DND-41 (cell line): ENCODE measurements around the gene VSIG10.
"Not testable (repeated sequence)": the region's sequence is repeated elsewhere in the genome, so short reads cannot be mapped to it uniquely, and the experiment has no call there.

Source experiments
- ATAC-seq: fragments of 200-7000 bp; cut with Tn5 transposase; 3 replicates; pipeline ENCODE4 v1.9.1; 2021; ENCODE audit warnings: low read depth; ENCODE audit not compliant: insufficient read depth
- DNase-seq: peaks from one replicate; pipeline ENCODE4 v3.0.0-alpha.2; 2020
- H2AFZ ChIP-seq: 2 replicates; pipeline ENCODE4 v1.6.0; 2012; ENCODE audit warnings: low read depth, low read length
- H3K27ac ChIP-seq: 2 replicates; pipeline ENCODE4 v1.5.1; 2012; ENCODE audit warnings: low read length, inconsistent platforms
- H3K27me3 ChIP-seq: fragments of 200-600 bp; sonication (generic); 2 replicates; pipeline ENCODE4 v1.6.0; 2012; ENCODE audit warnings: low read length, mild to moderate bottlenecking, inconsistent platforms; ENCODE audit not compliant: insufficient read depth, poor library complexity
- H3K36me3 ChIP-seq: 2 replicates; pipeline ENCODE4 v1.5.1; 2012; ENCODE audit warnings: low read length, inconsistent platforms; ENCODE audit not compliant: insufficient read depth
- H3K4me1 ChIP-seq: 2 replicates; pipeline ENCODE4 v1.5.1; 2012; ENCODE audit warnings: mild to moderate bottlenecking, low read length; ENCODE audit not compliant: insufficient read depth
- H3K4me2 ChIP-seq: 2 replicates; pipeline ENCODE4 v1.6.0; 2012; ENCODE audit warnings: mild to moderate bottlenecking, moderate library complexity, low read length, inconsistent platforms; ENCODE audit not compliant: insufficient read depth
- H3K4me3 ChIP-seq, 2 experiments: fragments of 200-600 bp in 1 of 2; shearing (Covaris generic) in 1 of 2; 2 replicates each; pipeline ENCODE4 v1.5.1; 2012 to 2016; ENCODE audit warnings: inconsistent platforms in 2 of 2, low read length in 2 of 2, mild to moderate bottlenecking in 2 of 2, low read depth in 1 of 2, moderate library complexity in 1 of 2
- H3K79me2 ChIP-seq: 2 replicates; pipeline ENCODE4 v1.6.0; 2012; ENCODE audit warnings: low read length, inconsistent platforms; ENCODE audit not compliant: insufficient read depth
- H3K9ac ChIP-seq: 2 replicates; pipeline ENCODE4 v1.6.0; 2012; ENCODE audit warnings: low read depth, mild to moderate bottlenecking, inconsistent platforms, low read length, moderate library complexity
- H3K9me3 ChIP-seq: 2 replicates; pipeline ENCODE4 v1.5.1; 2012; ENCODE audit warnings: low read length, moderate library complexity, mild to moderate bottlenecking, inconsistent platforms; ENCODE audit not compliant: insufficient read depth, severe bottlenecking
- H4K20me1 ChIP-seq: 2 replicates; pipeline ENCODE4 v1.6.0; 2012; ENCODE audit warnings: low read length; ENCODE audit not compliant: insufficient read depth
- CTCF ChIP-seq: IDR thresholded peaks from 2 replicates; pipeline ENCODE4 v1.5.1; 2012; ENCODE audit warnings: borderline replicate concordance, low read length, moderate library complexity, mild to moderate bottlenecking; ENCODE audit not compliant: poor library complexity, severe bottlenecking; ENCODE audit errors: extremely low read depth
- EZH2 ChIP-seq: IDR thresholded peaks from 3 replicates; pipeline ENCODE4 v1.6.1; 2012; ENCODE audit warnings: borderline replicate concordance, low read depth, mild to moderate bottlenecking, moderate library complexity, low read length, inconsistent platforms; ENCODE audit not compliant: severe bottlenecking

VSIG10 gene

GRCh38 chr12:118025168-118025567, 78.6 kb downstream of the VSIG10 start:
- H3K27me3 ChIP-seq, result no peaks in the 10 kb centered on the region
- peaks cover 7% of the 10 kb centered on the region for H3K79me2 ChIP-seq
- H3K4me1 ChIP-seq, result no peaks in the 10 kb centered on the region
- no peak overlapping the region for H3K4me3 ChIP-seq
- no peak overlapping the region for H3K9ac ChIP-seq
- H3K9me3 ChIP-seq, result no peaks in the 10 kb centered on the region
- no peak for TF ChIP-seq CTCF
- no peak for TF ChIP-seq EZH2
- H4K20me1 ChIP-seq, result 0 out of 2 replicates have a peak, but pooled peaks cover 5% of the 10 kb centered on the region
- no peak overlapping the region for H2AFZ ChIP-seq
- no peak overlapping the region for H3K4me2 ChIP-seq
- no peak overlapping the region for H3K27ac ChIP-seq
- DNase-seq, result no peak
- ATAC-seq, result no peak
- peaks cover 89% of the 10 kb centered on the region for H3K36me3 ChIP-seq

GRCh38 chr12:118023301-118023860, 80.4 kb downstream of the VSIG10 start:
- H3K4me1 ChIP-seq, result peaks cover 14% of the 10 kb centered on the region
- no peak overlapping the region for H2AFZ ChIP-seq
- no peak overlapping the region for H3K9ac ChIP-seq
- ATAC-seq (no peak), DNase-seq (no peak)
- TF ChIP-seq EZH2 (no peak), CTCF (no peak)
- H3K27ac ChIP-seq, result no peak overlapping the region
- no peaks in the 10 kb centered on the region for H3K9me3 ChIP-seq
- peaks cover 89% of the 10 kb centered on the region for H3K36me3 ChIP-seq
- no peak overlapping the region for H3K4me2 ChIP-seq
- no peak overlapping the region for H3K4me3 ChIP-seq
- peaks cover 19% of the 10 kb centered on the region; the same call in 1 of the 2 replicates for H4K20me1 ChIP-seq
- no peaks in the 10 kb centered on the region for H3K27me3 ChIP-seq
- H3K79me2 ChIP-seq, result peaks cover 25% of the 10 kb centered on the region

- Histone ChIP-seq H3K9me3 (no peaks in the 10 kb centered on the region), H4K20me1 (peaks cover 24% of the 10 kb centered on the region; the same call in 1 of the 2 replicates), H3K27me3 (no peaks in the 10 kb centered on the region), H3K4me3 (no peak overlapping the region), H3K4me2 (no peak overlapping the region), H3K27ac (no peak overlapping the region), H3K79me2 (peaks cover 32% of the 10 kb centered on the region), H3K9ac (no peak overlapping the region), H2AFZ (no peak overlapping the region), H3K4me1 (peaks cover 20% of the 10 kb centered on the region), H3K36me3 (peaks cover 92% of the 10 kb centered on the region)
- DNase-seq (no peak), ATAC-seq (no peak)
- TF ChIP-seq EZH2 (no peak), CTCF (no peak)
Observed at GRCh38 chr12:118022728-118023109, 81.1 kb downstream of the VSIG10 start.

- H3K27me3 ChIP-seq, H3K9me3 ChIP-seq, DNase-seq, H3K4me3 ChIP-seq, H3K4me2 ChIP-seq, H2AFZ ChIP-seq, H3K9ac ChIP-seq, ATAC-seq, H3K27ac ChIP-seq: not testable (repeated sequence)
- peaks cover 26% of the 10 kb centered on the region; the same call in 1 of the 2 replicates for H4K20me1 ChIP-seq
- H3K4me1 ChIP-seq, result peaks cover 25% of the 10 kb centered on the region
- peaks cover 37% of the 10 kb centered on the region for H3K79me2 ChIP-seq
- H3K36me3 ChIP-seq, result peaks cover 89% of the 10 kb centered on the region
Observed at GRCh38 chr12:118022097-118022727, 81.6 kb downstream of the VSIG10 start.
